Loucy (cell line): ENCODE measurements around the gene PPP1R14C.

Source experiments
- H2AFZ ChIP-seq: fragments of 200-600 bp; sonication (generic); 2 replicates; pipeline ENCODE4 v1.6.0; 2016; ENCODE audit warnings: antibody characterized with exemption, mild to moderate bottlenecking, low read length, moderate library complexity
- H3F3A ChIP-seq: fragments of 200-600 bp; 2 replicates; pipeline ENCODE4 v1.6.0; 2016; ENCODE audit warnings: antibody characterized with exemption, low read depth, mild to moderate bottlenecking
- H3K27me3 ChIP-seq: fragments of 200-600 bp; sonication (generic); 2 replicates; pipeline ENCODE4 v1.6.1; 2014; ENCODE audit warnings: low read length, mild to moderate bottlenecking; ENCODE audit not compliant: insufficient read depth, poor library complexity, severe bottlenecking
- H3K36me3 ChIP-seq: fragments of 200-600 bp; sonication (generic); 2 replicates; pipeline ENCODE4 v1.6.1; 2016; ENCODE audit warnings: low read length; ENCODE audit not compliant: insufficient read depth
- H3K4me1 ChIP-seq: fragments of 200-600 bp; sonication (generic); 2 replicates; pipeline ENCODE4 v1.5.1; 2014; ENCODE audit warnings: low read length, mild to moderate bottlenecking; ENCODE audit not compliant: insufficient read depth, poor library complexity, severe bottlenecking
- H3K4me2 ChIP-seq: fragments of 200-600 bp; sonication (generic); 2 replicates; pipeline ENCODE4 v1.6.0; 2014; ENCODE audit warnings: antibody characterized with exemption, low read length, low read depth, mild to moderate bottlenecking; ENCODE audit not compliant: poor library complexity, severe bottlenecking
- H3K4me3 ChIP-seq: fragments of 200-600 bp; sonication (generic); 2 replicates; pipeline ENCODE4 v1.5.1; 2014; ENCODE audit warnings: low read length, mild to moderate bottlenecking, mixed read lengths; ENCODE audit not compliant: poor library complexity, severe bottlenecking
- H3K79me2 ChIP-seq: fragments of 200-600 bp; sonication (generic); 2 replicates; pipeline ENCODE4 v1.6.1; 2014; ENCODE audit warnings: low read length; ENCODE audit not compliant: insufficient read depth
- H3K9ac ChIP-seq: fragments of 200-600 bp; sonication (generic); 2 replicates; pipeline ENCODE4 v1.6.0; 2014; ENCODE audit warnings: mild to moderate bottlenecking, low read depth, low read length, moderate library complexity; ENCODE audit not compliant: poor library complexity, severe bottlenecking
- H3K9me2 ChIP-seq: fragments of 200-600 bp; sonication (generic); replicated peaks from 2 replicates; pipeline ENCODE4 v1.6.1; 2016; ENCODE audit warnings: low read depth, low read length, mixed read lengths
- H3K9me3 ChIP-seq: fragments of 200-600 bp; sonication (generic); 2 replicates; pipeline ENCODE4 v1.6.1; 2014; ENCODE audit warnings: mild to moderate bottlenecking, antibody characterized with exemption, low read length, low read depth; ENCODE audit not compliant: insufficient read depth
- H4K20me1 ChIP-seq: fragments of 200-600 bp; sonication (generic); 2 replicates; pipeline ENCODE4 v1.6.0; 2014; ENCODE audit warnings: antibody characterized with exemption, low read length, mild to moderate bottlenecking; ENCODE audit not compliant: insufficient read depth, poor library complexity, severe bottlenecking
- EZH2phosphoT487 ChIP-seq: fragments of 200-600 bp; IDR thresholded peaks from 2 replicates; pipeline ENCODE4 v1.6.1; 2018; ENCODE audit warnings: antibody characterized with exemption, mild to moderate bottlenecking, moderate library complexity, borderline replicate concordance
- TF ChIP-seq, protein P1 (sequence below): fragments of 200-600 bp; sonication (generic); conservative IDR thresholded peaks from 2 replicates; pipeline ENCODE4 v1.5.1; 2014; ENCODE audit warnings: mild to moderate bottlenecking, antibody characterized with exemption, low read length

PPP1R14C gene

DNA sequence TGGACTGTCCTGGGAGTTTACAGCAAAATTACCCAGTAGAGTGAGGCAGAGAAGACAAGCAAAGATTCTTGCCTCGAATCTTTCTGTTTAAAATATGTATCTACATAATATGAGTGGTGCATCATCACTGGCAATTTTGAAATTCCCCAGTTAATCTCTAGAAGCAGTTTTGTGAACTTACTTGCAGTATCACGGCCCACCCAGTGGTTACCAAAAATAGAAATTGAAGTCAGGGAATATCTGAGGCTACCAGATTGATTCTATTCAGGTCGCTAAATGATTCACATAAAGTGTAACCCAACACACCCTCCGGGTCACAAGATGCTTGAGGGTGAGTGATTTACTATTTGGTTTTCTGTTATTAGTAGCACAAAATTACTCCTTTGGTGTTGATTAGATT is 111.9 kb downstream of the PPP1R14C start:
- Histone ChIP-seq H3K4me2 (no peak overlapping the region), H3K9me3 (no peaks in the 10 kb centered on the region), H4K20me1 (no peaks in the 10 kb centered on the region), H3K79me2 (no peaks in the 10 kb centered on the region), H3K9ac (no peak overlapping the region), H3K36me3 (no peaks in the 10 kb centered on the region), H3F3A (no peaks in the 10 kb centered on the region), H2AFZ (no peak overlapping the region), H3K9me2 (no peaks in the 10 kb centered on the region), H3K27me3 (no peaks in the 10 kb centered on the region), H3K4me1 (no peaks in the 10 kb centered on the region), H3K4me3 (no peak overlapping the region)
- TF ChIP-seq EZH2phosphoT487, result no peak
- TF ChIP-seq, protein P1, sequence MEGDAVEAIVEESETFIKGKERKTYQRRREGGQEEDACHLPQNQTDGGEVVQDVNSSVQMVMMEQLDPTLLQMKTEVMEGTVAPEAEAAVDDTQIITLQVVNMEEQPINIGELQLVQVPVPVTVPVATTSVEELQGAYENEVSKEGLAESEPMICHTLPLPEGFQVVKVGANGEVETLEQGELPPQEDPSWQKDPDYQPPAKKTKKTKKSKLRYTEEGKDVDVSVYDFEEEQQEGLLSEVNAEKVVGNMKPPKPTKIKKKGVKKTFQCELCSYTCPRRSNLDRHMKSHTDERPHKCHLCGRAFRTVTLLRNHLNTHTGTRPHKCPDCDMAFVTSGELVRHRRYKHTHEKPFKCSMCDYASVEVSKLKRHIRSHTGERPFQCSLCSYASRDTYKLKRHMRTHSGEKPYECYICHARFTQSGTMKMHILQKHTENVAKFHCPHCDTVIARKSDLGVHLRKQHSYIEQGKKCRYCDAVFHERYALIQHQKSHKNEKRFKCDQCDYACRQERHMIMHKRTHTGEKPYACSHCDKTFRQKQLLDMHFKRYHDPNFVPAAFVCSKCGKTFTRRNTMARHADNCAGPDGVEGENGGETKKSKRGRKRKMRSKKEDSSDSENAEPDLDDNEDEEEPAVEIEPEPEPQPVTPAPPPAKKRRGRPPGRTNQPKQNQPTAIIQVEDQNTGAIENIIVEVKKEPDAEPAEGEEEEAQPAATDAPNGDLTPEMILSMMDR, result no peak

DNA sequence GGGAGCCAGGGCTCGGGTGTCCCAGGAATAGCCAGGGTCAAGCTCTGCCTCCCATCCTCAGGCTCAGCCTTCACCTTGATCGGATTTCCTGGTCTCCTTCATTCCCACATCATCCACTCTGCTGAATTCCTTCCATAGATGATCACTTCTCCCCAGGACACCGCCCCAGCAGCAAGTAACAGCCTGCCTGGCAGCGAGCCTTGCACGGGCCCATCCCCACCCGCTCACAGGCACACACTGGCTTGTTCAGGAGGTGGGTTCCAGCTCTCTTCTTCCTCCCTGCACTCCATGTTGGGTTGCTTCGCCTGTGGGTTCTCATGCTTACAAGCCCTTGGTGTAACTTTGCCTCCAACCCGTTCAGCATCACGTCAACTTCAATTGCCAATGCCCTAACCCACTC is 113.0 kb downstream of the PPP1R14C start:
- no peaks in the 10 kb centered on the region for H3K79me2 ChIP-seq
- no peak overlapping the region for H2AFZ ChIP-seq
- TF ChIP-seq, protein P1, result no peak
- TF ChIP-seq EZH2phosphoT487, result no peak
- H3K9ac ChIP-seq, result no peak overlapping the region
- H3K4me2 ChIP-seq, result no peak overlapping the region
- no peaks in the 10 kb centered on the region for H4K20me1 ChIP-seq
- H3K4me3 ChIP-seq, result no peak overlapping the region
- H3K9me3 ChIP-seq, result no peaks in the 10 kb centered on the region
- no peaks in the 10 kb centered on the region for H3K27me3 ChIP-seq
- no peaks in the 10 kb centered on the region for H3F3A ChIP-seq
- H3K4me1 ChIP-seq, result no peaks in the 10 kb centered on the region
- H3K9me2 ChIP-seq, result no peaks in the 10 kb centered on the region
- H3K36me3 ChIP-seq, result no peaks in the 10 kb centered on the region

DNA sequence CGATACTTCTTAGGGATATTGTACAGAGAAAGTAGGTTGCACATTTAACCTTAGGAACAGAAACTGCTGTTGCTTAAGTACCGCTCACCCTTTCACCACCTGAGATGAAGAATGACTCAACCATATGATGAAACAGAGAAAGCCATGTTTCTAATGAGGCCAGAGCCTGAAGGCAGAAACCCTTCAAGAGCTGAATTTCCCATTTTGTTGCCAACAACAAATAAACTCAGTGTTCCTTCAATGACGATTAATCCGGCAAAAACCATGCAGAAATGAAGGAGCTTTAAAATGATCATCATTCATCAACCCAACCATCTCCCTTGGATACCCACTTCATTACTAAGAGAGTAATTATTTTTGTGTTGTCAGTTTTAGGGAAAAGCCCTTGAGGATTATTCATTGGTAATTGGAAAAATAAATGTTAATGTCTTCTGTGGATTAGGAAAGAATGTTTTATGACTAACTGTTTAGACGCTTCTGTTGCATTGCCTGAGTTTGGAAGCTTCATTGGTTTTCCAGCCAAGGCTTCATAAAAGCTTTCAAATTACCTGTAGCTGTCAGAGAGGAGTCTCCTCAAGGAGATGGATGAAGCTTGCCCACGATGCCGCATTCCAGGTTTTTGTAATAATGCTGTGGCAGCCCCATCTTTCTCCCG is 113.9 kb downstream of the PPP1R14C start:
- Histone ChIP-seq H4K20me1 (no peaks in the 10 kb centered on the region), H3K4me2 (no peak overlapping the region), H3K4me3 (no peak overlapping the region), H3K9me3 (no peaks in the 10 kb centered on the region), H3K79me2 (no peaks in the 10 kb centered on the region), H3K36me3 (no peaks in the 10 kb centered on the region), H3K9me2 (no peaks in the 10 kb centered on the region), H3K27me3 (no peaks in the 10 kb centered on the region), H3K4me1 (no peaks in the 10 kb centered on the region), H2AFZ (no peak overlapping the region), H3F3A (no peaks in the 10 kb centered on the region), H3K9ac (no peak overlapping the region)
- TF ChIP-seq EZH2phosphoT487, result no peak
- TF ChIP-seq, protein P1, result no peak
